Activated CD8-positive, alpha-beta memory T cell treated with anti-CD3 and anti-CD28 coated beads for 4 hours (primary cell): Measurements from ENCODE around the gene GSTT4.
"Not testable (repeated sequence)": the region's sequence is repeated elsewhere in the genome, so short reads cannot be mapped to it uniquely, and the experiment has no call there.

ENCODE experiments used
- DNase-seq, 2 donors: peaks; one replicate each; pipeline ENCODE4 v3.0.0-alpha.2; 2020; ENCODE audit warnings: low read depth in 2 of 2

GSTT4 gene

DNA sequence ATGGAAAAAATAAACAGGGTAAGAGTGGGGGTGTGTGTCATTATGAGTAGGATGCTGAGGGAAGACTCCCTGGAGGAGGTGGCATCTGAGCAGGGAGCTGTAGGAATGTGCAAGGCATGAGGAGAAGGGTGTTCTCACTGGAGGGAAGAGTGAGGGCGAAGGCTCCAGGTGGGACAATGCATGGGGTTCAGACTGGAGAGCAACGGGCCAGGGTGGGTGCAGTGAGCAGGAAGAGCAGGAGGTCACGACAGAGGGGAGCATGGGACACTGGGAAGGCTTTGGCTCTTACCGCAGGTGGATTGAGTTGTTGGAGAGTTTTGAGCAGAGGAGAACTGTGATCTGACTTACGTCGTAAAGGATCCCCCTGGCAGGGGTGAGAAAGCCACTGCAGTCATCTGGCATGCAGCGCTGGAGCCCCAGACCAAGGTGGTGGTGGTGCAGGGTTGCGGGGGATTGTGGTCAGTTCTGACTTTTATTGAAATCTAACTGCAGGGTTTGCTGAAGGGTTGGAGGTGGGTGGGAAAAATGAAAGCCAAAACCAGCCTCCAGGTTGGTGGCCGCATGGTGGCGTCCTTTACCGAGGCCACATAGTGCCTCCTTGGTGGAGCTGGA is 52.4 kb downstream of the GSTT4 start:
- DNase-seq: not testable (repeated sequence)

DNA sequence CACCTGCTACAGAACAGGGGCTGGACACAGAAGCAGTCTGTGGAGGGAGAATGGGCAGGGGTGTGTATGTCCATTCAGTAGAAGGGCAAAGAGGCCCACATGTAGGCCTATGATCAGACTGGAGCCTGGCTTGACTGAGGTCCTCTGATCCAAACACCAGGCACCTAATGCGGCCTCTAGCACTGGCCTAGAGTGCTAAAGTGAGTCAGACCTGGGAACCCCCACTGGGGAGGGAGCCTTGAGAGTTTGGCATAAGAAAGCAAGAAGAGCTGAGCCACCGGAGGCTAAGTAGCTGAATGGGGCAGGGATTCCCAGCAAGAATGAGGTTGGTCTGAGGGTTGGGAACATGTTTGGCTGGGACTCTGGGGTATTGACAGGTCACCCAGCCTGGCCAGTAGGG is 53.9 kb downstream of the GSTT4 start:
- DNase-seq: not testable (repeated sequence)

DNA sequence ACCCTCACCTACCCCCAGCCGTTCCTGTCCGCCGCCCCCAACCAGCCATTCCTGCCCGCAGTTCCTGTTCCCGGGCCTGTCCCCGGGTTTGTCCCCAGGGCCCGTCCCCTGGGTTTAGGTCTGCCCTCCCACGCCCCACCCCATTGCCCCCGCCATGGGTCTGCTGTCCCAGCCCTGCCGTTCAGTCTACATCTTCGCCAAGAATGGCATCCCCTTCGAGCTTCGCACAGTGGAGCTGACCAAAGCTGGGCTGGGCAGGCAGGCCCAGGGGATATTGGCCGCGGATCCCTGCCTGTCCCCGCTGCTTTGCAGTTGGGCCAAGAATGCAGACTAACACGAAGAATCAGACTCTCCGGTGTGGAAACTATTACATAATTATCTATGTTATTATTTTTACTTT is 55.5 kb downstream of the GSTT4 start:
- not testable (repeated sequence) for DNase-seq
